A549 treated with CORT108297 at 1 μM for 4 hours (cell line): Measurements from ENCODE around the gene LCN1. TPM values are rescaled to one million over a fixed set of nuclear protein-coding genes. Genes with fewer than 3 reads are reported as not detected.

ENCODE experiments used
- total RNA-seq: library from RNA; stranded (reverse); fragments of 200-300 nt; extraction: Qiagen RNA extraction; gene quantifications from 5 replicates; pipeline ENCODE4 v1.2.3, GENCODE V29; 2022

The LCN1 gene
- total RNA-seq, result 0.12 TPM in 1 of 5 replicates, not detected in the others

DNA sequence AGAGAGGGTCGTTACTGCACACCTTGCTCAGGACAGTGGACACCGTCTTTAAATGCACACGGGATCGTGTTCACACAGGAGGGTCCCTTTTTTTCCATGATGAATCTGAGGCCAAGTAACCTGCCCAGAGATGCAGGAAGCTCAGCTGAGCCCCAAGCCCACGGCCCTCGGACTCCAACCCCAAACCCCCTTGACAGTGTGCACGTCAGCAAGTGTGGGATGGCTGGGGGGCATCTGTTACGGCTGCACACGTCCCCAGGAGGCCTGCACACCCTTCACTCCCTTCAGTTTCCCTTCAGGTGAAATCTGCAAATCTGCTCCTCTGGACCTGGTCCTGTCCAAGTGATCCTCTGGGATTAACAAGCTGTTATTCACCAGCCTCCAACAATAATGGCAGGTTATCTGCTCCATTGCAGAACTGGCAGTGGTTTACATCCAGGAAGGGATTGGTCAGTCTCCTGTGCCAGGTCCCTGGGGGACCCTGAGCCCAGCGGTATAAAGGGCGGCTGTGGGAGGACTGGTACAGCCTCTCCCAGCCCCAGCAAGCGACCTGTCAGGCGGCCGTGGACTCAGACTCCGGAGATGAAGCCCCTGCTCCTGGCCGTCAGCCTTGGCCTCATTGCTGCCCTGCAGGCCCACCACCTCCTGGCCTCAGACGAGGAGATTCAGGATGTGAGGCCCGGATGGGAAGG lies at the start of gene LCN1:
LCN1 (plus strand) TSS at position 525 of the 692 bp plus-strand sequence; CDS start at position 583, 58 bp downstream.

DNA sequence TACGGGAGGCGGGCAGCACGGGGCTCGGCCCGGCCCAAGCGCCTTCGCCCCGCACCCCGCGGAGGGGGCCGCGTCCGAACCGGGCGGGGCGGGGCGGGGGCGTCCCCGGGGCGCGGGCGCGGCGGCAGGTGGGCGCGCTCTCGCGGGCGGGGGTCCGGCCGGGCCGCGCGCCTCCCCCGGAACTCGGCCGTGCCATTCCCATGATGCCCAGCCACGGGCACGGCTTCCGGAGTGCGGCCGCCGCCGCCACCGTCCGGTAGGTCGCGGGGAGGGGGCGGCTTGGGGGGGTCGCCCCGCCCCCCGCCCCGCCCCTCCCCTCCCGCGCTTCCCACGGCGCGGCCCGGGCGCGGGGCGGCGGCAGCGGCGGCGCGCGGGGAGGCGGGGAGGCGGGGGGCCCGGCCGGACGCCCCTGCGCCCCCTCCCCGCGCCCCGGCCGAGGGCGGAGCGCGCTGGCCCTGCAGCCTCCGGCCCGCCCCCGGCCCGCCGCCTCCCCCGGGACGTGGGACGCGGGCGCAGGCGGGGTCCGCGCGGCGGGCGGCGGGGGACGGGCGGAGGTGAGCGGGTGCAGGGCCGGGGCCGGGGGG lies 41.7 kb upstream of the LCN1 start, which contains the start of gene PPP1R26:
PPP1R26 (plus strand) TSS at position 314 of the 584 bp plus-strand sequence. CDS start 4,729 bp downstream, outside the sequence.

DNA sequence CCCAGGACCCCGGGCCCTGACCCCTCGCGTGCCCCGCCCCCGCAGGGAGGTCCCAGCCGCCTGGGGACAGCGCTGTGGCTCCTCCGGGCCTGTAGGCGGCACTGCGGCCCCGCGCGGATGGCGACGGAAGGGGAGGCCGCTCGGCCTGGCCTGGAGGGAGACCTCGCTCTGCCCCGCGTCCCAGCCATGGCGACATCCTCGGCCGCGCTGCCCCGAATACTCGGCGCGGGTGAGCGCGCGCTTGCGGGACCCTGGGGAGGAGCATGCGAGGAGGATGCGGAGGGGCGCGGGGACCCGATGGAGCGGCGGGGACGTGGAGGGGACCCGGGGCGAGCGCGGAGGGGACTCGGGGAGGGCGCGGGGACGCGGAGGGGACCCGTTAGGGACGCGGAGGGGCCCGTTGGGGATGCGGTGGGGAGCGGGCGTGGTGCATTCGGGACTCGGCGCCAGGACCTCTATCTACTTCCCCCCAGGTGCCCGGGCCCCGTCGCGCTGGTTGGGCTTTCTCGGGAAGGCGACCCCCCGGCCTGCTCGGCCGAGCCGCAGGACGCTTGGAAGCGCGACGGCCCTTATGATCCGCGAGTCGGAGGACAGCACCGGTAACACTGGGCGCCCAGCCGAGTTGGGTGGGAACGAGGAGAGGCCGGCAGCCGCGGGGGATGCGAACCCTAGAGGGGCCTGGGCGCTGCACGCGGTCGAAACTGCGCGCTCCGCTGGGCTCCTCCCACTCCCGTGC lies 20.5 kb upstream of the LCN1 start, which contains the start of gene MRPS2:
MRPS2 (plus strand) TSS at position 158 of the 736 bp plus-strand sequence; CDS start at position 187, 29 bp downstream.

DNA sequence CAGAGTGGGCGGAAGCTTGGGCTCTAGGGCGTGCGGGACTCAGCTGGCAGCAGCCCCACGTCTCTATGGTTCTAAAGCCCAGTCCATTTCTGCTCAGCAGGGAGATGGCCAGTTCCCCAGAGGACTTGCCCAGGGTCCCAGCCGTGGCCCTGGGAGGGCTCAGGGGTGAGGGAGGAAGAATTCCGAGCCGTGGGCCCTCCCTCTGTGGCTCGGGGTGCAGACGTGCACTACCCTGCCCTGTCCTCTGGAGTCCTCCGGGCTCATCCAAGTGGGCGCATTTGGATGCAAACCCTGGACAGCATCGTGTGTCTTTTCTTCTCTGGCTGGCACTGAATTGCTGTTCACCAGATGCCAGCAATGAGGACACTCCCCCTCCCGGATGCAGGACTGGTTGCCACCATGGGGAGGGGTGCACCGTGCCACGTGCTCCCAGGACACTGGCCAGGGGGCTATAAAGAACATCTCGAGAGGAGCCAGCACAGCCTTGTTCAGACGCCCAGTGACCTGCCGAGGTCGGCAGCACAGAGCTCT lies 24.5 kb downstream of the LCN1 start, which contains the start of gene OBP2A:
OBP2A (plus strand) TSS at position 481 of the 531 bp plus-strand sequence. CDS start 55 bp downstream, outside the sequence.

DNA sequence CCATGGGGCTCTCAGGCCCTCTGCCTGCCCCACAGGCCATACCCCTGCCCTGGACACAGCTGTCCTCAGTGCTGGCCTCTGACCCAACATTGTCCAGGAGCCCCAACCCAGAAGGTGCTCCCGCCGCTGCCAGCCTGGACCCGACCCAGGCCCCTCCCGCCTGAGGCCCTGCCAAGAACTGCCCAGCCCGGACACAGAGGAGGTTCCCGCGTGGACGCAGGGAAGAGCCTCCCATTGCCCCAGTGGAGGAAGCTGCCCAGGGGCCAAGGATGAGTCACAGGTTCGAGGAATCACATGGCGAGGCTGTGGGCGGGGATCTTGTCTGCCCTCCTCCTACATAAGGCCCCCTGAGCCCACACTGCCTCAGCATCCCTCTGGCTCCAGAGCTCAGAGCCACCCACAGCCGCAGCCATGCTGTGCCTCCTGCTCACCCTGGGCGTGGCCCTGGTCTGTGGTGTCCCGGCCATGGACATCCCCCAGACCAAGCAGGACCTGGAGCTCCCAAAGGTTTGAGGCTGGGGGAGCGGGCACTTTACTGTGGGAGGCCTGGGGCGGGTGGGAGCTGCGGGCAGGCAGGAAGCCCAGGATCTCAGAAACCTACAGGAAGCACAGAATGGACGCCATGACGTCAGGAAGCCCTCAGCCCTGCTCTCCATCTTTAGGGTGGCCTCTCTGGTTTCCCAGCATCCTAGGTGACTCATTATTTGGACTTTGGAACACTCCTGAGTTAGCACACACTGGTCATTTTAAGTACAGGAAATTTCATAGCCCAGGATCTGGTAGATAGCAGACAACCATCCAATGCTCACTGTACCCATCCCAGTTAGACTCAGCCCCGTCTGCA lies 40.4 kb downstream of the LCN1 start, which contains the start of gene PAEP:
PAEP (plus strand) TSS at position 366 of the 844 bp plus-strand sequence.

Other genes with a start within 250 kb of the LCN1 start
- gene PPP1R26, start 41.7 kb upstream of the LCN1 start, total RNA-seq, result 15.6 to 21.1 TPM (median 20.0 TPM) in 5 replicates
- 100 to 138 TPM (median 135 TPM) in 5 replicates for gene MRPS2, start 20.8 kb upstream of the LCN1 start, total RNA-seq
- gene OBP2A, start 24.7 kb downstream of the LCN1 start, total RNA-seq, result not detected in 5 replicates
- gene PAEP, start 40.3 kb downstream of the LCN1 start, total RNA-seq, result 0.14 to 0.28 TPM (median 0.21 TPM) in 5 replicates
- not detected in 5 replicates for gene GLT6D1, start 118.1 kb downstream of the LCN1 start, total RNA-seq
- gene LCN9, start 141.9 kb downstream of the LCN1 start, total RNA-seq, result not detected in 5 replicates
- gene SOHLH1, start 178.0 kb downstream of the LCN1 start, total RNA-seq, result not detected in 5 replicates
- 0.01 to 0.06 TPM in 2 of 5 replicates, not detected in the others for gene KCNT1, start 180.7 kb downstream of the LCN1 start, total RNA-seq